K562 (cell line): ENCODE measurements around the gene EFCAB8. TPM values are rescaled to one million over a fixed set of nuclear protein-coding genes. Genes with fewer than 3 reads are reported as not detected.
A peak's percentile ranks its signal among the peaks of the same experiment; 100 is the strongest.
"Not testable (repeated sequence)": the region's sequence is repeated elsewhere in the genome, so short reads cannot be mapped to it uniquely, and the experiment has no call there.

Source experiments
- ATAC-seq: fragments of 200-7000 bp; cut with Tn5 transposase; 3 replicates; pipeline ENCODE4 v1.9.1; 2020; ENCODE audit warnings: moderate library complexity
- BruUV-seq: library from RNA; stranded (reverse); fragments of 400-500 nt; replicated peaks from 2 replicates; lab custom pipeline; 2021; lab: Mats Ljungman, UMichigan
- CTCF ChIA-PET: fragments of 300-600 bp; formaldehyde crosslinking; extraction: SDS; loops from one replicate; lab custom pipeline; 2021; ENCODE audit warnings: low intra/inter-chr PET ratio; lab: Yijun Ruan, JAX
- POLR2A ChIA-PET: fragments of 300-600, 350-650 bp; sonication (Branson Sonifier 250); formaldehyde crosslinking; extraction: SDS; loops from one replicate; lab custom pipeline; 2021; ENCODE audit warnings: antibody characterized with exemption, inconsistent platforms; lab: Yijun Ruan, JAX
- DNase-seq, 4 experiments: peaks; one replicate each; pipeline versions ENCODE4 v3.0.0 to v3.0.0-alpha.2; 2011 to 2018; ENCODE audit warnings: low spot score in 3 of 4, mixed read lengths in 3 of 4; ENCODE audit errors: extremely low read depth in 1 of 4
- FAIRE-seq: peaks from 2 replicates; lab custom pipeline; 2011; peaks lifted over from hg19 to GRCh38; lab: Jason Lieb, UNC
- H2AFZ ChIP-seq: 2 replicates; pipeline ENCODE4 v1.6.0; 2011; ENCODE audit warnings: low read depth, low read length, control low read depth, inconsistent platforms
- H3K27ac ChIP-seq: fragments of 200-600 bp; 3 replicates; pipeline ENCODE4 v1.8.0; 2011; ENCODE audit warnings: low read depth, mild to moderate bottlenecking, control low read depth, inconsistent platforms, low read length, moderate library complexity, mixed read lengths; ENCODE audit errors: extremely low read depth
- H3K27me3 ChIP-seq, 2 experiments: fragments of 300-600 bp in 1 of 2; 2 replicates in 1 of 2; 3 replicates in 1 of 2; pipeline versions ENCODE4 v1.6.0 to v1.8.0; 2011; ENCODE audit warnings: inconsistent platforms in 2 of 2, low read length in 2 of 2, mild to moderate bottlenecking in 1 of 2, mixed read lengths in 1 of 2, moderate library complexity in 1 of 2; ENCODE audit not compliant: control insufficient read depth in 2 of 2, insufficient read depth in 2 of 2
- H3K36me3 ChIP-seq: fragments of 300-600 bp; 3 replicates; pipeline ENCODE4 v1.8.0; 2011; ENCODE audit warnings: mild to moderate bottlenecking, low read length, inconsistent platforms; ENCODE audit not compliant: control insufficient read depth, insufficient read depth
- H3K4me1 ChIP-seq, 2 experiments: fragments of 200-600 bp in 1 of 2; replicated peaks in 1 of 2; 2 replicates in 1 of 2; 3 replicates in 1 of 2; pipeline versions ENCODE4 v1.5.1 to v1.8.0; 2011; ENCODE audit warnings: inconsistent platforms in 2 of 2, low read length in 2 of 2, mild to moderate bottlenecking in 1 of 2, mixed read lengths in 1 of 2, moderate library complexity in 1 of 2; ENCODE audit not compliant: control insufficient read depth in 2 of 2, insufficient read depth in 2 of 2
- H3K4me2 ChIP-seq: 2 replicates; pipeline ENCODE4 v1.6.1; 2011; ENCODE audit warnings: low read length, control low read depth, inconsistent platforms, mixed read lengths; ENCODE audit not compliant: insufficient read depth
- H3K4me3 ChIP-seq: fragments of 200-600 bp; sonication (generic), shearing (Covaris generic); 2 replicates; pipeline ENCODE4 v1.5.1; 2016; ENCODE audit warnings: control low read depth, inconsistent platforms
- H3K79me2 ChIP-seq: fragments of 200-600 bp; 3 replicates; pipeline ENCODE4 v1.8.0; 2011; ENCODE audit warnings: low read length, inconsistent platforms; ENCODE audit not compliant: control insufficient read depth, insufficient read depth
- H3K9ac ChIP-seq, 2 experiments: 2 replicates each; pipeline versions ENCODE4 v1.6.0 to v1.6.1; 2011; ENCODE audit warnings: low read depth in 2 of 2, low read length in 2 of 2, control low read depth in 1 of 2, inconsistent platforms in 1 of 2, mild to moderate bottlenecking in 1 of 2, mixed read lengths in 1 of 2; ENCODE audit not compliant: insufficient read depth in 1 of 2
- H3K9me1 ChIP-seq: one replicate; pipeline ENCODE4 v1.6.0; 2011; ENCODE audit warnings: inconsistent platforms, mild to moderate bottlenecking, low read length, moderate library complexity; ENCODE audit not compliant: control insufficient read depth, insufficient read depth
- H3K9me3 ChIP-seq: replicated peaks from 2 replicates; pipeline ENCODE4 v1.5.1; 2011; ENCODE audit warnings: low read depth, low read length, inconsistent platforms; ENCODE audit not compliant: control insufficient read depth, insufficient read depth
- H4K20me1 ChIP-seq: replicated peaks from 2 replicates; pipeline ENCODE4 v1.6.1; 2011; ENCODE audit warnings: low read length, inconsistent platforms, mixed read lengths; ENCODE audit not compliant: control insufficient read depth, insufficient read depth
- HDAC1 ChIP-seq, 2 experiments: fragments of 450-650 bp; IDR thresholded peaks; 2 replicates each; pipeline ENCODE4 v1.6.1; 2016 to 2017; ENCODE audit warnings: inconsistent platforms in 1 of 2, mild to moderate bottlenecking in 1 of 2, moderate library complexity in 1 of 2
- MAFF ChIP-seq: IDR thresholded peaks from 2 replicates; pipeline ENCODE4 v1.6.1; 2012; ENCODE audit warnings: low read length, improper control_type of control experiment
- POLR2A ChIP-seq: fragments of 450-650 bp; conservative IDR thresholded peaks from 2 replicates; pipeline ENCODE4 v1.6.1; 2016
- POLR2G ChIP-seq: fragments of 200-400 bp; formaldehyde crosslinking; IDR thresholded peaks from 2 replicates; pipeline ENCODE4 v1.6.1; 2017; ENCODE audit warnings: low read depth, mild to moderate bottlenecking, antibody characterized with exemption, low read length, moderate library complexity
- ZBTB43 ChIP-seq: sonication (generic); formaldehyde crosslinking; IDR thresholded peaks from 2 replicates; pipeline ENCODE4 v1.8.0; 2023; ENCODE audit warnings: mild to moderate bottlenecking, missing genetic modification reagents
- ZNF121 ChIP-seq: sonication (generic); formaldehyde crosslinking; conservative IDR thresholded peaks from 2 replicates; pipeline ENCODE4 v1.8.0; 2022; ENCODE audit warnings: missing genetic modification reagents
- WGBS: fragments of 100-300 bp; shearing (Covaris generic); methylation state at CpG from one replicate; pipeline ENCODE4 v1.1.6; 2016; ENCODE audit warnings: low coverage, mixed read lengths; ENCODE audit not compliant: insufficient coverage; ENCODE audit errors: missing lambda C conversion rate; 5-methylcytosine and 5-hydroxymethylcytosine counted together
- in situ Hi-C: fragments of 300-500 bp; cut with MboI; formaldehyde crosslinking; loops from 4 replicates; pipeline ENCODE4 v1.15.0; 2018; ENCODE audit warnings: inconsistent platforms, mixed read lengths
- intact Hi-C: fragments of 100-400 bp; cut with micrococcal nuclease; formaldehyde crosslinking; loops from 2 replicates; pipeline ENCODE4 v1.14.2; 2022
- polyA plus RNA-seq, 8 experiments: library from polyadenylated mRNA; depleted of rRNA in 4 of 8; stranded (reverse) in 5 of 8; unstranded in 3 of 8; fragments of >200 nt; fragmentation: Nextera tagmentation in 2 of 8; fragmentation: Illumina TruSeq in 1 of 8; extraction: Ambion mirVana in 2 of 8; extraction: Trizol in 1 of 8; gene quantifications; 2 replicates each; pipeline versions ENCODE4 v1.2.1 to v1.2.3, GENCODE V29; 2011 to 2014; ENCODE audit warnings: inconsistent platforms in 1 of 8, missing spikeins in 1 of 8
- total RNA-seq, 7 experiments: library from RNA; depleted of rRNA in 6 of 7; stranded (reverse); fragments of >200 nt in 6 of 7; fragmentation: Illumina TruSeq in 2 of 7; extraction: Trizol in 2 of 7; gene quantifications; 2 replicates each; pipeline versions ENCODE4 v1.2.1 to v1.2.3, GENCODE V29; 2011 to 2021; ENCODE audit warnings: low replicate concordance in 1 of 7
- TF ChIP-seq, protein P1 (sequence below): fragments of 250-450 bp; sonication (Bioruptor Pico); IDR thresholded peaks from 2 replicates; pipeline ENCODE4 v1.5.0; 2021; ENCODE audit warnings: mild to moderate bottlenecking, moderate library complexity

EFCAB8 gene
- total and polyA plus RNA-seq, 9 of the 15 experiments (the other 6 are each of a cell fraction or from before 2014, with no cell fraction given), result 0.03 to 0.18 (median 0.11) TPM; not detected in 6

DNA sequence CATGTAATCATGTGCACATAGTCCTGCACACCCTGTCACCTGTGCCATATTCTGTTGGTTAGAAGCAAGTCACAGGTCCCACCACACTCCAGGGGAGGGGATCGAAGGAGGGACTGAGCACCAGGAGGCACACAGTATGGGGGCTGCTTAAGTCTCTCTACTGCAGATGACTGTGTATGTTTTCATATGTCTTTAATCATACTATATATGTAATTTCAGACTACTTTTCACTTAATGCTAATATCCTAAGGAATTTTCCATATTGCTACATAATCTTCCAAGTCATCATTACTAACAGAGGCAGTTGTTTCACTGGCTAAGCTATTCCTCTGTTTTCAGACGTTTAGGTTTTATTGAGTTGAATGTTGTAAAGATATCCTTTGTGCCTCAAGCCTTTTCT lies 10.8 kb downstream of the EFCAB8 start (continued):
- TF ChIP-seq, protein P1, sequence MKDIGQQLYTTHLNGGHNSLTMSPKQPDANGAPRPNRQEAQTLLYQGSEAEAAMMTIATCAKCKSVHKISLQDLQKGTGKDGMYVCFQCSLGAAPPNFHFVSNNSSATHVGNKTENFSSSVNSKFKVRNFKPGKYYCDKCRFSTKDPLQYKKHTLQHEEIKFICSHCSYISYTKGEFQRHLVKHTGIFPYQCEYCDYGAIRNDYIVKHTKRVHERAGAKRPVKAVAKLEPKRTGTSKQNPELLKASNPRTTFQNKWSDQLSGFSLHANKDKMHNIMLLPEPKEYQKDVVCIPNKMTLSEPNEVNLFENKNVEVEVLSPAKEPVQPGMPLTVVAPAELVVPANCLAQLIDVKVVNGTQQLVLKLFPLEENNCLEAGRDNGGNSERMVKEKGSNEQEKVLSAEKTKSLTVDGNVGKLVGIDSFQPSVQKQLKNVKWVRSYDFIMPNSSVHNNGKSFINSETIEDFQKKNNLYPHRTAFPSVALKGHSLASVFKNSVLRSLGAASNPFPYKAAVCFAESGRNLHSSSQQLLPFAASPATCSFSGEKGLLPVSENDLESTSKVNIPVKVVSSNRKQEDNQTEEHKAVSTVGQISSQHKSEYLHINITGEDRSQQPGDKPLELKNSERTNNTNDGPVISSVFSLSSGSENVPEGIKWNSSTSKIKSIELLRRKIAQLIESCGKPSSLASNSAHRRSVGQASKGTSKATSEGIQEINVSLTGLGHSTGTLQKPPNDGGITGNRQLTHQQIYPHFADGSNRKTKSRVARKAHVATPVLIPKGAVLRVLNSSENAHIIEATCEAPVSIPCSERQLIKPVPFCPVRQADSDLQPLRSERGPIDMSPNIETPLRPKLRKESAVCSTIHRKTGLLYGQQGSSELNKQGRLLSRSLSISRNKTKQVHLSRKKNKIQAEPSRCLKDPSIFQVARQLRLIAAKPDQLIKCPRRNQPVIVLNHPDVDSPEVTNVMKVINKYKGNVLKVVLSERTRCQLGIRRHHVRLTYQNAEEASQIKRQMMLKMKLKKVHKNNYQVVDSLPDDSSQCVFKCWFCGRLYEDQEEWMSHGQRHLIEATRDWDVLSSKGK (CRISPR knock-in tag), result no peak
- no peak for TF ChIP-seq MAFF
- no peak for TF ChIP-seq ZBTB43
- TF ChIP-seq HDAC1 (IDR thresholded peaks at IDR 0.05), result no peak
- no peak for TF ChIP-seq POLR2A
- no peak for TF ChIP-seq POLR2G
- TF ChIP-seq, all 486 proteins: peak for 0

- H3K9me3 ChIP-seq, in situ Hi-C loops, H3K79me2 ChIP-seq, DNase-seq, intact Hi-C loops, H3K4me1 ChIP-seq, H2AFZ ChIP-seq, CTCF ChIA-PET, BruUV-seq, H3K4me3 ChIP-seq, H3K4me2 ChIP-seq, H3K9ac ChIP-seq, POLR2A ChIA-PET, H3K27ac ChIP-seq, H3K9me1 ChIP-seq, H3K36me3 ChIP-seq, FAIRE-seq, H4K20me1 ChIP-seq, ATAC-seq: not testable (repeated sequence)
- TF ChIP-seq ZNF121 (CRISPR knock-in tag), result peak; percentile 76
- peaks cover 16 to 32% of the 10 kb centered on the region in 2 experiments; a peak in 4 of 5 replicates for H3K27me3 ChIP-seq
- 14% methylated on average over 3 of the region's 3 CpGs for WGBS
Measured at GRCh38 chr20:32870526-32870925, 11.8 kb downstream of the EFCAB8 start.
